GM12878 (cell line): ENCODE results near the gene ATP4B.

Experiments used
- CEBPB ChIP-seq, 2 experiments: fragments of 150-350 bp in 1 of 2; IDR thresholded peaks; 2 replicates each; pipeline ENCODE4 v1.6.1; 2012 to 2014; ENCODE audit warnings: low read depth in 2 of 2, low read length in 2 of 2, borderline replicate concordance in 1 of 2, inconsistent platforms in 1 of 2
- EP300 ChIP-seq, 2 experiments: fragments of 150-350 bp in 1 of 2; IDR thresholded peaks; 2 replicates each; pipeline ENCODE4 v1.6.1; 2011 to 2012; ENCODE audit warnings: low read depth in 2 of 2, low read length in 2 of 2, borderline replicate concordance in 1 of 2, improper control_type of control experiment in 1 of 2, inconsistent platforms in 1 of 2; ENCODE audit not compliant: control insufficient read depth in 1 of 2
- EZH2 ChIP-seq: IDR thresholded peaks from 2 replicates; pipeline ENCODE4 v1.6.1; 2012; ENCODE audit warnings: low read depth, mild to moderate bottlenecking, control low read depth, inconsistent platforms, low read length, borderline replicate concordance; ENCODE audit not compliant: control insufficient read depth
- HCFC1 ChIP-seq: fragments of 150-350 bp; IDR thresholded peaks from 2 replicates; pipeline ENCODE4 v1.6.1; 2014; ENCODE audit warnings: low read length
- HDGF ChIP-seq: fragments of 450-650 bp; IDR thresholded peaks from 2 replicates; pipeline ENCODE4 v1.6.1; 2016; ENCODE audit warnings: antibody characterized with exemption
- POLR2A ChIP-seq: IDR thresholded peaks from 2 replicates; pipeline ENCODE4 v1.6.1; 2011; ENCODE audit warnings: low read depth, mild to moderate bottlenecking, low read length
- POLR2AphosphoS5 ChIP-seq: IDR thresholded peaks from 2 replicates; pipeline ENCODE4 v1.6.1; 2011; ENCODE audit warnings: mild to moderate bottlenecking, low read length, inconsistent platforms
- SIN3A ChIP-seq: IDR thresholded peaks from 2 replicates; pipeline ENCODE4 v1.6.1; 2012; ENCODE audit warnings: low read depth, low read length, improper control_type of control experiment
- SREBF2 ChIP-seq: IDR thresholded peaks from 2 replicates; pipeline ENCODE4 v1.6.1; 2012; ENCODE audit warnings: mild to moderate bottlenecking, low read length
- ZNF274 ChIP-seq: IDR thresholded peaks from one replicate; pipeline ENCODE4 v1.8.0; 2011; ENCODE audit not compliant: insufficient read length, insufficient read depth
- TF ChIP-seq, protein P1 (sequence below), 3 experiments: IDR thresholded peaks in 2 of 3; conservative IDR thresholded peaks in 1 of 3; 2 replicates each; pipeline ENCODE4 v1.5.1; 2011; ENCODE audit warnings: low read depth in 3 of 3, low read length in 3 of 3, mild to moderate bottlenecking in 3 of 3, control low read depth in 2 of 3, moderate library complexity in 2 of 3, inconsistent platforms in 1 of 3, mixed read lengths in 1 of 3; ENCODE audit not compliant: control insufficient read depth in 2 of 3, insufficient read depth in 1 of 3; ENCODE audit errors: extremely low read depth in 1 of 3
- TF ChIP-seq, protein P2 (sequence below): IDR thresholded peaks from 2 replicates; pipeline ENCODE4 v1.6.1; 2012; ENCODE audit warnings: mild to moderate bottlenecking, low read depth, low read length
- TF ChIP-seq, protein P3 (sequence below): IDR thresholded peaks from 2 replicates; pipeline ENCODE4 v1.6.1; 2011; ENCODE audit warnings: borderline replicate concordance, low read depth, mild to moderate bottlenecking, moderate library complexity, mixed read lengths, low read length; ENCODE audit not compliant: insufficient read depth; ENCODE audit errors: extremely low read length

DNA sequence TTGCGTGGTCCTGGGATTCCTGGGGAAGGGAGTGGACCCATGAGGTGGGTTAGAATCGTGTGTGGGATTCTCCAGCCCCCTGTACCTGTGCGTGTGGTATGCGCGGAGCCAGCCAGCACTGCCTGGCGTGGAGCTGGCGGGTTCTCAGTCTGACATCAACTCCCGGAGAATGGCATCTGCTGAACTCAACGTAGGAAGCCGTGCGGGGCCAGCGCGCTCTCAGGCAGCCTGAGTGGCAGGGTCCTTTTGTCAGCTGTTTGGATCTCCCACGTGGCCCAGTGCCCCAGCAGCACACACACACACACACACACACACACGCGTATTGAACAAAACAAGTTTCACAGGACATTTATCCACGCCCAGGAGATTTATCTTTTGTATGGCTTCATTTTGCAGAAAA lies 28.1 kb downstream of the ATP4B start:
- TF ChIP-seq EP300 (IDR thresholded peaks at IDR 0.05; ENCODE audit: borderline replicate concordance in 1 of 2, control insufficient read depth in 1 of 2, low read depth in 2 of 2, low read length in 2 of 2) (no peak), HDGF (no peak), ZNF274 (no peak), CEBPB (IDR thresholded peaks at IDR 0.05; ENCODE audit: borderline replicate concordance in 1 of 2, low read depth in 2 of 2, low read length in 2 of 2) (no peak), HCFC1 (no peak), POLR2AphosphoS5 (no peak), SREBF2 (no peak), POLR2A (no peak), EZH2 (no peak), SIN3A (no peak)
- TF ChIP-seq, protein P1, sequence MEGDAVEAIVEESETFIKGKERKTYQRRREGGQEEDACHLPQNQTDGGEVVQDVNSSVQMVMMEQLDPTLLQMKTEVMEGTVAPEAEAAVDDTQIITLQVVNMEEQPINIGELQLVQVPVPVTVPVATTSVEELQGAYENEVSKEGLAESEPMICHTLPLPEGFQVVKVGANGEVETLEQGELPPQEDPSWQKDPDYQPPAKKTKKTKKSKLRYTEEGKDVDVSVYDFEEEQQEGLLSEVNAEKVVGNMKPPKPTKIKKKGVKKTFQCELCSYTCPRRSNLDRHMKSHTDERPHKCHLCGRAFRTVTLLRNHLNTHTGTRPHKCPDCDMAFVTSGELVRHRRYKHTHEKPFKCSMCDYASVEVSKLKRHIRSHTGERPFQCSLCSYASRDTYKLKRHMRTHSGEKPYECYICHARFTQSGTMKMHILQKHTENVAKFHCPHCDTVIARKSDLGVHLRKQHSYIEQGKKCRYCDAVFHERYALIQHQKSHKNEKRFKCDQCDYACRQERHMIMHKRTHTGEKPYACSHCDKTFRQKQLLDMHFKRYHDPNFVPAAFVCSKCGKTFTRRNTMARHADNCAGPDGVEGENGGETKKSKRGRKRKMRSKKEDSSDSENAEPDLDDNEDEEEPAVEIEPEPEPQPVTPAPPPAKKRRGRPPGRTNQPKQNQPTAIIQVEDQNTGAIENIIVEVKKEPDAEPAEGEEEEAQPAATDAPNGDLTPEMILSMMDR (IDR thresholded peaks at IDR 0.05 in 2 of 3, conservative IDR thresholded peaks at IDR 0.05 in 1 of 3; ENCODE audit: control insufficient read depth in 2 of 3, extremely low read depth in 1 of 3, insufficient read depth in 1 of 3, low read depth in 3 of 3, low read length in 3 of 3) = no peak
- TF ChIP-seq, protein P2, sequence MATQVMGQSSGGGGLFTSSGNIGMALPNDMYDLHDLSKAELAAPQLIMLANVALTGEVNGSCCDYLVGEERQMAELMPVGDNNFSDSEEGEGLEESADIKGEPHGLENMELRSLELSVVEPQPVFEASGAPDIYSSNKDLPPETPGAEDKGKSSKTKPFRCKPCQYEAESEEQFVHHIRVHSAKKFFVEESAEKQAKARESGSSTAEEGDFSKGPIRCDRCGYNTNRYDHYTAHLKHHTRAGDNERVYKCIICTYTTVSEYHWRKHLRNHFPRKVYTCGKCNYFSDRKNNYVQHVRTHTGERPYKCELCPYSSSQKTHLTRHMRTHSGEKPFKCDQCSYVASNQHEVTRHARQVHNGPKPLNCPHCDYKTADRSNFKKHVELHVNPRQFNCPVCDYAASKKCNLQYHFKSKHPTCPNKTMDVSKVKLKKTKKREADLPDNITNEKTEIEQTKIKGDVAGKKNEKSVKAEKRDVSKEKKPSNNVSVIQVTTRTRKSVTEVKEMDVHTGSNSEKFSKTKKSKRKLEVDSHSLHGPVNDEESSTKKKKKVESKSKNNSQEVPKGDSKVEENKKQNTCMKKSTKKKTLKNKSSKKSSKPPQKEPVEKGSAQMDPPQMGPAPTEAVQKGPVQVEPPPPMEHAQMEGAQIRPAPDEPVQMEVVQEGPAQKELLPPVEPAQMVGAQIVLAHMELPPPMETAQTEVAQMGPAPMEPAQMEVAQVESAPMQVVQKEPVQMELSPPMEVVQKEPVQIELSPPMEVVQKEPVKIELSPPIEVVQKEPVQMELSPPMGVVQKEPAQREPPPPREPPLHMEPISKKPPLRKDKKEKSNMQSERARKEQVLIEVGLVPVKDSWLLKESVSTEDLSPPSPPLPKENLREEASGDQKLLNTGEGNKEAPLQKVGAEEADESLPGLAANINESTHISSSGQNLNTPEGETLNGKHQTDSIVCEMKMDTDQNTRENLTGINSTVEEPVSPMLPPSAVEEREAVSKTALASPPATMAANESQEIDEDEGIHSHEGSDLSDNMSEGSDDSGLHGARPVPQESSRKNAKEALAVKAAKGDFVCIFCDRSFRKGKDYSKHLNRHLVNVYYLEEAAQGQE = no peak
- TF ChIP-seq, protein P3, sequence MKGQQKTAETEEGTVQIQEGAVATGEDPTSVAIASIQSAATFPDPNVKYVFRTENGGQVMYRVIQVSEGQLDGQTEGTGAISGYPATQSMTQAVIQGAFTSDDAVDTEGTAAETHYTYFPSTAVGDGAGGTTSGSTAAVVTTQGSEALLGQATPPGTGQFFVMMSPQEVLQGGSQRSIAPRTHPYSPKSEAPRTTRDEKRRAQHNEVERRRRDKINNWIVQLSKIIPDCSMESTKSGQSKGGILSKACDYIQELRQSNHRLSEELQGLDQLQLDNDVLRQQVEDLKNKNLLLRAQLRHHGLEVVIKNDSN = no peak
